ENCODE results near the gene DRC3. TPM values are rescaled to one million over a fixed set of nuclear protein-coding genes. Genes with fewer than 3 reads are reported as not detected.

Gene DRC3
- total RNA-seq, 1 experiment from 2014 or later, result 1.1 TPM

GRCh38 chr17:18020971-18021370 lies 48.3 kb downstream of the DRC3 start:
- no peak for DNase-seq (ENCODE audit: low spot score)

DNA sequence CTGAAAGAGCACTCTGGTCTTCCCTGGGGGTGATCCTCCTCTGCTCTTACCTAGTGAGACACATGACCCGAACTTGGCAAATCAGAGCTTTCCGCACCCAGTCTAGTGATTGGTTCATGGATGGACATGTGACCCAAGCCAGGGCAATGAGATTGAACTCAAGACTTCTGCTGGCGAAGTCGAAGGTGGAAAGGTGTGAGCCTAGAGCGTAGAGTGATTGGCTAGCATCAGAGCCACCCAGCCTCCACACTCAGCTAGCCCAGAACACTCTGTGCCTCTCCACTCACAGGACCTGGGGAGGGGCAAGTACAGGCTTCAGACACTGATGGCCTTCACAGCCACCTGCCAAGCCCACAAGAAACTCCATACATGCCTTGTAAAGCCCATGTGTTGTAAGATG lies 48.7 kb downstream of the DRC3 start:
- no peak for DNase-seq (ENCODE audit: low spot score)

- peak; percentile 74 for DNase-seq (ENCODE audit: low spot score)
These were observed 52.7 kb downstream of the DRC3 start for GRCh38 chr17:18025241-18025944.

GRCh38 chr17:18025945-18026776 lies 53.5 kb downstream of the DRC3 start:
- DNase-seq (ENCODE audit: low spot score), result peak; percentile 64

- no peak for DNase-seq (ENCODE audit: low spot score)
These were observed 54.6 kb downstream of the DRC3 start for GRCh38 chr17:18027280-18027679.

- no peak for DNase-seq (ENCODE audit: low spot score)
These were observed 55.7 kb downstream of the DRC3 start for GRCh38 chr17:18028114-18028951.

- DNase-seq (ENCODE audit: low spot score), result no peak
These were observed 56.4 kb downstream of the DRC3 start for GRCh38 chr17:18028952-18029540.

DNA sequence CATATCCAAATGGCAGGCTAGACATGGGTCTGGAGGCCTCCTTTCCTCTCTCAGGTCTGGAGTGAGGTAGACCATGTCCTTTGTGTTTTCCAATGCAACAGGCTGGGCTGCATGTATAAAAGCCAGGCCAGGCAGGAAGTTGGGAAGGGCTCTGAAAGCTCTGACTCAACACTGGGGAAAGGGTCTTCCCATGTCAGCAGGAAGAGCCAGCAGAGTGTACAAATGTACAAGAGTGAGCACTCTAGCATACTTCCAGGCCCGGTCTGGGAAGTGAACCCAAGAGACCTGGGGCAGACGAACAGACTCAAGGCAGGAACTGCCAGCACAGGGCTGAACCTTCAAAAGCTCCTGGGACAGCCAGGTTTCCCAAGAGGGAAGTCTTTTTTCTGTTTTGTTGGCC lies 59.3 kb downstream of the DRC3 start:
- DNase-seq (ENCODE audit: low spot score), result no peak

DNA sequence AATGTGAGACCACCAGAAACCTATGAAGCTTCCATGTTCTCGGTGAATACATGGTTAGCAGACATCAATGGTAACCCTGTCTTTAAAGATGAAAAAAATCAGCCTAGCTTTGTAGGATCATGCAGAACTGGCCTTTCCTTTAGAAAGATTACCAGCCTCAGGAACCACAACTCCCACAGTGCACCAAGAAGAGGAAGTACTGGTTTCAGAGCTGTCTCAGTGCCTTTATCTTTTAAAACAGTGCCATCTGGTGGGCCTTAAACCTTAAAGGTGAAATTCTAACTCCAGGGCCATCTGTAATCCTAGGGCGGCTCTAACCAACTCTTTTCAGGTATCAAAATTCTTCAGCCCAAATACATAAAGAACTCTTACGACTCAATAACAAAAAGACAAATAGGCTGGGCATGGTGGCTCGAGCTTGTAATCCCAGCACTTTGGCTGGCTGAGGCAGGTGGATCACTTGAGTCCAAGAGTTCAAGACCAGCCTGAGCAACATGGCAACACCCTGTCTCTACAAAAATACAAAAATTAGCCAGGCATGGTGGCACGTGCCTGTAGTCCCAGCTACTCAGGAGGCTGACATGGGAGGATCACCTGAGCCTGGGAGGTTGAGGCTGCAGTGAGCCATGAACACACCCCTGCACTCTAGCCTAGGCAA lies 60.9 kb downstream of the DRC3 start:
- DNase-seq (ENCODE audit: low spot score), result peak; percentile 90

DNA sequence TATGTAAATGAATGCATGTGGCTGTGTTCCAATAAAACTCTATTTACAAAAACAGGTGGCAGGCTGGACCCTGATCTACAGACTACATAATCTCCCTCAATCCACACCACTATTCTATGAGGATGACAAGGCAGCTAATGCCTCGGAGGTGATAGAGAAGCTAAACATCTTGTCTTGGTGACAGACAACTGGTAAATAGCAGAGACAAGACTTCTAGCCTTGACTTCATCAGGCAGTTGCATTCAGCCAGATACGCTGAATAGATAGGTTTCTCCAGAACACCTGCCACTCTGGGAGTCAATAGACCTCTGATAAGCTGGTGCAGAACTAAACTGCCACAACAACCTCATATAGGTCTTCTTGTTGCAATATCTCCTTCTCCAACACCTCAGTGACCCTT lies 63.0 kb downstream of the DRC3 start:
- no peak for DNase-seq (ENCODE audit: low spot score)

DNA sequence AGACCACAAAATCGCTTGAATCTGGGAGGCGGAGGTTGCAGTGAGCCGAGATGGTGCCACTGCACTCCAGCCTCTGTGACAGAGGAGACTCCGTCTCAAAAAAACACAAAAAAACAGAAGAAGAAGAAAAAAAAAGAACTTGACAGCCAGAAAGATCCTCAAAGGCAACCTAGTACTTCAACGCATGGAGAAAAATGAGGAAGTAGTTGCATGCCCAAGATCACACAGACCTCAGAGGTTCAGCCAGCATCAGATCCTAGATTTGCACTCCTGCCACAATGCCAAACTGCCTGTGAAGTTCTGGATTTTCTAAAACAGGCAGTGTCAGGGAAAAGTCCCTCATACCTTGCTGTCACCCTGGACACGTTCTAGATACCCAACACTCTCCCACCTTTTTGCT lies 64.8 kb downstream of the DRC3 start:
- DNase-seq (ENCODE audit: low spot score), result no peak

DNA sequence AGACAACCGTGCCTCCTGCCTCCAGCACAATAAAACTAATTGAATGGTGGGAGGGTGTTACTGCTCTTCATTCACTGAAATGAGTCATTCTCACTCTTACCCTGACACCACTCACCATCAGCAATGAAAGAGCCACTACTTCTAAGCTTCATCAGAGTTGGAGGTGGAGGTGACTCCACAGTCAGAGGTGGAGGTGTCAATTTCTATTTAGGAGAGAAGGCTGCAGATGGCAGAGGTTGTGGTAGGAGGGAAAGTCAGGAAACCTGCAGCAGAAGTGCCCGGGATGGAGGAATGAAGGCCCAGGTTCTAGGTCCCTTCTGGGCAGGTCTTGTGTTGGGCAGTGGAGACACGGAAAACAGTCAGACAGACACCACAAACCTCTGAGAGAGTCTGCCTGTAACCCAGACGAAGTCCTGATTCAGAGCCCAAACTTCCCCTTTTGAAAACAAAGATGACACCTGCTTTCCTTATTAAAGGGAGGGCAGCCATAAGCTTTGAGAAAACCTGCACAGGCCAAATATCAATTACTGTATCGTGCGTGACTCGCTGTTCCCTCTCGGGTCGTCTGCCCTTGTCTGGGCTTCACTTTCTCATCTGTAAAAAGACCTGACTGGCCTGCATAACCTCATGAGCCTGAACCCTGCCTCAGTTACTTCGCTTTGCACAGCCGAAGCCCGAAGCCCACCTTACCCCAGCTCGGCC lies 65.6 kb downstream of the DRC3 start:
- no peak for DNase-seq (ENCODE audit: low spot score)

- DNase-seq (ENCODE audit: low spot score), result peak; percentile 97
These were observed 66.3 kb downstream of the DRC3 start, which contains the start of the genes ATPAF2 and GID4 for GRCh38 chr17:18038861-18039534. TSS of gene ATPAF2 (minus strand) at chr17:18039168. CDS start at chr17:18039013, 155 bp downstream. TSS of gene GID4 (plus strand) at chr17:18039408. CDS start at chr17:18039465, 57 bp downstream.

GRCh38 chr17:18039535-18040260 lies 67.0 kb downstream of the DRC3 start:
- DNase-seq (ENCODE audit: low spot score), result no peak

- DNase-seq (ENCODE audit: low spot score), result no peak
These were observed 67.7 kb downstream of the DRC3 start for GRCh38 chr17:18040261-18040858.

- peak; percentile 29 for DNase-seq (ENCODE audit: low spot score)
These were observed 69.1 kb downstream of the DRC3 start for GRCh38 chr17:18041776-18042175.

GRCh38 chr17:18042983-18043382 lies 70.3 kb downstream of the DRC3 start:
- no peak for DNase-seq (ENCODE audit: low spot score)

DNA sequence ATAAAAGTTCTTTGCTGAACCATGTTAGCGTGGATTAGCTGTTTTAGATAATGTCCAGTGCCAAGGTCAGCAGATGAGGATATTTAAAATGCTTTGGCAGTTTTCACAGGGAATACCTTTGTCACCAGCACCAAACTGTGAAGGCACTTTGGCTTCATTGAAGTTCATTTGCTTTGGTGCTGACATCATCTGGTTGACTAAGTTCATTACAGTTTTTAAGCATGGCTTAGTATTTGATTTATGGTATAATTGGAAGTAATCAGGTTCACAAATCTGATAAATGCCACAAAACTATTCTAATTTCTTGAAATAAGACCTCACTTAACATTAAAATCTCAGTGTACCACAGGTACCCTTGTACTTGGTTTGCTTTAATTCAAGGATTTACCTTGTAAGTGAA lies 70.8 kb downstream of the DRC3 start:
- DNase-seq (ENCODE audit: low spot score), result no peak

- no peak for DNase-seq (ENCODE audit: low spot score)
These were observed 71.9 kb downstream of the DRC3 start for GRCh38 chr17:18044609-18045008.
